Stimulated activated CD8-positive, alpha-beta memory T cell treated with anti-CD3 and anti-CD28 coated beads, Interleukin-4, amount 100 ng/mL, for 48 hours (primary cell): ENCODE results near the gene TMEM33.
"Not testable (repeated sequence)": the region's sequence is repeated elsewhere in the genome, so short reads cannot be mapped to it uniquely, and the experiment has no call there.

Source experiments
- DNase-seq: peaks from one replicate; pipeline ENCODE4 v3.0.0-alpha.2; 2020

The TMEM33 gene

GRCh38 chr4:41934901-41935651, at the start of gene TMEM33:
TSS of gene TMEM33 (plus strand) at chr4:41935429. CDS start at chr4:41935485, 56 bp downstream.
- peak; percentile 84 for DNase-seq

DNA sequence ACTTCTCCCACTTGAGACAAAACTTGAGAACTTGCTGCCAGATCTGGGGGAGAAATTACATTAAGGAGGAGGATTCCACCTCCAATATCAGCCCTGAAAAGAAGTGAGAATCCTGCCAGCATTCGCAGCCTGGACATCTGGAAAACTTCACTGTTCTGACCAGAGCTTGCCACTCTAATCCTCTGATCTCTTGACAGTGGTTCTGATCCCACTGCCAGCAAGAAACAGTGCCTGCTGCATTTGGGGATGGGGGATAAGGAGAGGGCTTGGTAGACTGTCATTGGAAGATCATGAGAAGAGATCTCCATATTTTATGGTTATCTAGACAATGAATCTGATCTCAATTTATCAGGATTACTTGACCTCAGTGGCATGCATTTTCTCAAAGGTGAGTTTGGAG, 49.8 kb upstream of the TMEM33 start:
- no peak for DNase-seq

DNA sequence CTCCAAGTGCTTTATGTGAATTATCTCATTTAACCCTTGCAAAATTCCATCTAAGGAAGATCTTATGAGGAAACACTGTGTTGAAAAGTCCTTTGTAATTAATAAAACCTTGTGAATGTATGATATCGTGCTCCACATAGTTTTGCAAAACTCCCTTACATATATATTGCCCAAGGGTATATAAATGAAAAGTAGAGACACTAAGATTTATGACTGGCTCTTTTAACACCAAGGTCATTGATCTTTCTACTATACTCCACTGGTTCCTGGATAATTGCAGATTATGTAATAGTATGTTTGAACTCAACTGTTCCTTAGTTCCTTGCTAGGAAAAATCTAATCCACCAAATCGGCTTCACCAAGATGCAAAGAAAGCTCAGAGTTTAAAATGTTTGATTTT, 48.0 kb upstream of the TMEM33 start:
- no peak for DNase-seq

- peak; percentile 64 for DNase-seq
These were observed 47.2 kb upstream of the TMEM33 start for GRCh38 chr4:41887821-41888686.

DNA sequence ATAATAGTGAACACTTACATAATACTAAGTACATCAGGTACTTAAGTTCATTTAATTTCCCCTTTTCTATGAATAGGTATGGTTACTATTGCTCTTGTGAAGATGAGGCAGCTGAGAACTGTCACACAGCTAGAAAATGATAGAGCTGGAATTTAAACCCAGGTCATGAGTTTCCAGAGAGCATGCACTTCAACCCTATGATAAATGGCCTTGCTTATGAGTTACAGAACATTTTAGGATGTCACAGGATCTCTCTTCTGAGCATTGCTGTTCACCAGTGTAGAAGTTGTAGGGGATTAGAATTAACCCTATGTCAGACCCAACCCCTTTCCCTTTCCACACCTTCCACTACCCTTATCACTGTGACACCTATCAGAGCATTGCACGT, 46.5 kb upstream of the TMEM33 start:
- DNase-seq: no peak

DNA sequence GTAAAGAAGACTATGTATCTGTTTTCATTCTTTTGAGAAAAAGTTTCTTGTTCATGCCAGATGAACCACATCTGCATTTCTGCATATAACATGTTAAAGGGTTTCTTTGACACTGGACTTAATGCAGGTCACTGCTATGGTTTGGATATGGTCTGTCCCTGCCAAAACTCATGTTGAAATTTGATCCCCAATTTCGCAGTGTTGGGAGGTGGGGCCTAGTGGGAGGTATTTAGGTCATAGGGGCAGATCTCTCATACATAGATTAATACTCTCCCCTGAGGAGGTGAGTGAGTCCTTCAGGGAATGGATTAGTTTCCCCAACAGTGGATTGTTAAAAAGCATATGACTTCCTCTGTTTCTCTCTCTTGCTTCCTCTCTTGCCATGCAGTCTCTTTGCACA, 45.9 kb upstream of the TMEM33 start:
- no peak for DNase-seq

- no peak for DNase-seq
These were observed 45.1 kb upstream of the TMEM33 start for GRCh38 chr4:41890085-41890484.

- DNase-seq: no peak
These were observed 38.6 kb upstream of the TMEM33 start for GRCh38 chr4:41896648-41897047.

GRCh38 chr4:41897698-41898097, 37.5 kb upstream of the TMEM33 start:
- DNase-seq: no peak

GRCh38 chr4:41909136-41909535, 26.1 kb upstream of the TMEM33 start:
- DNase-seq: not testable (repeated sequence)

DNA sequence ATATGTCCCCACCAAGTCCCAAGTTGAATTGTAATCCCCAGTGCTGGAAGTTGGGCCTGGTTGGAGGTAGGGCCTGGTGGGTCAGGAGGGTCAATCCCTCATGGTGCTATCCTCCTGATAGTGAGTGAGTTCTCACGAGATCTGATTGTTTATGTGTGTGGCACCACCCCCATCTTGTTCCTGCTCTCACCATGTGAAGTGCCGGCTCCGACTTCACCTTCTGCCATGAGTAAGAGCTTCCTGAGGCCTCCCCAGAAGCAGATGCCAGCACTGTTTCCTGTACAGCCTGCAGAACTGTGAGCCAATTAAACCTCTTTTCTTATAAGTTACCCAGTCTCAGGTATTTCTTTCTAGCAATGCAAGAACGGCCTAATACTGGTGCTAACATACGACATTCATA, 22.7 kb upstream of the TMEM33 start:
- DNase-seq: no peak

- no peak for DNase-seq
These were observed 21.7 kb upstream of the TMEM33 start for GRCh38 chr4:41913509-41913908.

DNA sequence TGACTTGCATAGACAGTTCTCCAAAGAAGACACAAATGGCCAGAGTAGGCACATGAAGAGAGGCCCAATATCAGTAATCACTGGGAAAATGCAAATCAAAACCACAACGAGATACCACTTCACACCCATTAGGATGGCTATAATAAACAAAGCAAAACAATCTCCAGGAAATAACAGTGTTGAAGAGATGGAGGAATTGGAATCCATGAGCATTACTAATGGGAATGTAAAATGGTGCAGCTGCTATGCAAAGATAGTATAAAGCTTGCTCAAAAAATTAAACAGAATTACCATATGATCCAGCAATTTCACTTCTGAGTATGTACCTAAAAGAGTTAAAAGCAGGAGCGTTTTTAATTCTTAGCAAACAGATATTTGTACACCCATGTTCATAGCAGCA, 17.0 kb upstream of the TMEM33 start:
- no peak for DNase-seq

DNA sequence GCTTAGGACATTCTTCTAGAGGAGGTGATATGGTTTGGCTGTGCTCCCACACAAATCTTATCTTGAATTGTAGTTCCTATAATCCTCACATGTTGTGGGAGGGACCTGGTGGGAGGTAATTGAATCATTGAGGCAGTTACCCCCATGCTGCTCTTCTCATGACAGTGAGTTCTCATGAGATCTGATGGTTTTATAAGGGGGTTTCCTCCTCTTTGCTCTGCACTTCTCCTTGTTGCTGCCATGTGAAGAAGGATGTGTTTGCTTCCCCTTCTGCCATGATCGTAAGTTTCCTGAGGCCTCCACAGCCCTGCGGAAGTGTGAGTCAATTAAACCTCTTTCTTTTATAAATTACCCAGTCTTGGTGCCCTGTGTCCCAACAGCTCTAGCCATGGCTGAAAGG, 14.8 kb upstream of the TMEM33 start:
- not testable (repeated sequence) for DNase-seq

GRCh38 chr4:41921476-41921875, 13.8 kb upstream of the TMEM33 start:
- DNase-seq: no peak

GRCh38 chr4:41927796-41928499, 7.3 kb upstream of the TMEM33 start:
- no peak for DNase-seq

GRCh38 chr4:41930139-41930831, 4.9 kb upstream of the TMEM33 start:
- DNase-seq: no peak

GRCh38 chr4:41932988-41933387, 2.2 kb upstream of the TMEM33 start:
- no peak for DNase-seq

- no peak for DNase-seq
These were observed 1.2 kb upstream of the TMEM33 start for GRCh38 chr4:41933997-41934503.

DNA sequence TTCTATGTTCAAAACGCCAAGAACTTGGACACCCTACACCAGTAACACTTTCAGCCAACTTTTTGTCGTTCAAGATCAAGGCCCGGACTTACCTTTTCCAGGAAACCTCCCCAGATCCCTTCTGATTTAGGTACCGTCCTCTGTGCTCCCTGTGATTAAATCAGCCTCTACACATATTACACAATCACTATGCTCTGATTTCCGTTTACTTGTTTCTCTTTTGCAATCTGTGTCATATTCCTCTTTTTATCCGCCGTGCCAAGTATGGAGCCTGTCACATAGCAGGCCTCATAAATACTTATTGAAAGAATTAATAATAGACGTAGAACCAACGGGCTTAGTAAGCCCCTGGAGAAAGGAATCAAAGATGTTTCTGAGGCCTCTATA, 722 bp upstream of the TMEM33 start:
- no peak for DNase-seq

- peak; percentile 55 for DNase-seq
These were observed 408 bp downstream of the TMEM33 start for GRCh38 chr4:41935652-41936021.

DNA sequence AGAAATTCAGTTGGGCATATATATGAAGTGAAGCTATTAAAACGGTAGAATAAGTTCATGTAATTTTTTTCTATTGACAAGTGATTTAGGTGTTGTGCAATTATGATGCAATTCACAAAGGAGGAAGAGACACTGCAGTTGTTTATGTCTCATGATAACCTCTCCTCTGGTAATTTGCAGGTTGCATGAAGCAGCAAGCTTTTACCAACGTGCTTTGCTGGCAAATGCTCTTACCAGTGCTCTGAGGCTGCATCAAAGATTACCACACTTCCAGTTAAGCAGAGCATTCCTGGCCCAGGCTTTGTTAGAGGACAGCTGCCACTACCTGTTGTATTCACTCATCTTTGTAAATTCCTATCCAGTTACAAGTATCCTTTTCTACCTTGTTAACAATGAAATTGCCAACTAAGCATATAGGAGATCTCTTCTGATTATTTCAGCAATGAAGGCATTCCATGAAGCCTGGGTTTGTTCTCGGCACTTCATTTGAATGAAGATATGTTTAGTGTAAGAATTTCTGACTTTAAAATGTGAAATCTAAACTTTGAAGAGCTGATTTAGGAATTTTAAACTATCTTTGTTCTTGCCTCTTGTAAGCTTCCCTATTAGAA, 3.9 kb downstream of the TMEM33 start:
- no peak for DNase-seq
